PC-9 (cell line): ENCODE measurements around the gene TEX26. TPM values are rescaled to one million over a fixed set of nuclear protein-coding genes. Genes with fewer than 3 reads are reported as not detected.

Experiments
- BruUV-seq: library from RNA; stranded (reverse); fragments of 400-500 nt; replicated peaks from 2 replicates; lab custom pipeline; 2021; lab: Mats Ljungman, UMichigan
- CTCF ChIA-PET: fragments of 300-600 bp; sonication (Branson Sonifier 250); formaldehyde crosslinking; loops from one replicate; lab custom pipeline; 2022; ENCODE audit warnings: antibody characterized with exemption; lab: Charles Lee
- POLR2A ChIA-PET: fragments of 300-600 bp; sonication (Branson Sonifier 250); formaldehyde crosslinking; loops from one replicate; lab custom pipeline; 2022; ENCODE audit warnings: antibody characterized with exemption; ENCODE audit not compliant: unreplicated experiment; lab: Charles Lee
- DNase-seq, 2 experiments: peaks; one replicate each; pipeline versions ENCODE4 v3.0.0 to v3.0.0-alpha.2; 2015 to 2022; ENCODE audit warnings: mixed read lengths in 1 of 2
- H2AFZ ChIP-seq: fragments of 200-600 bp; sonication (generic); 2 replicates; pipeline ENCODE4 v1.8.1; 2017; ENCODE audit warnings: antibody characterized with exemption
- H3F3A ChIP-seq: fragments of 200-600 bp; sonication (generic); 2 replicates; pipeline ENCODE4 v1.8.1; 2017; ENCODE audit warnings: antibody characterized with exemption, mild to moderate bottlenecking, low read depth; ENCODE audit not compliant: insufficient read depth
- H3K27ac ChIP-seq: fragments of 200-600 bp; sonication (generic); 2 replicates; pipeline ENCODE4 v1.6.1; 2016; ENCODE audit warnings: mixed run types
- H3K27me3 ChIP-seq: fragments of 200-600 bp; sonication (generic); 2 replicates; pipeline ENCODE4 v1.6.1; 2016; ENCODE audit warnings: low read depth, mixed run types; ENCODE audit not compliant: insufficient read depth
- H3K36me3 ChIP-seq: fragments of 200-600 bp; sonication (generic); 2 replicates; pipeline ENCODE4 v1.6.1; 2016; ENCODE audit warnings: low read depth, mixed run types
- H3K4me1 ChIP-seq: fragments of 200-600 bp; sonication (generic); replicated peaks from 2 replicates; pipeline ENCODE4 v1.6.1; 2016; ENCODE audit warnings: mixed run types; ENCODE audit not compliant: insufficient read depth
- H3K4me2 ChIP-seq: fragments of 200-600 bp; sonication (generic); 2 replicates; pipeline ENCODE4 v1.6.1; 2017; ENCODE audit warnings: mixed run types
- H3K4me3 ChIP-seq: fragments of 200-600 bp; sonication (generic); 2 replicates; pipeline ENCODE4 v1.6.1; 2016; ENCODE audit warnings: mixed run types
- H3K79me2 ChIP-seq: fragments of 200-600 bp; sonication (generic); 2 replicates; pipeline ENCODE4 v1.6.1; 2017; ENCODE audit warnings: low read depth, mixed run types
- H3K9me2 ChIP-seq: fragments of 200-600 bp; sonication (generic); 2 replicates; pipeline ENCODE4 v1.8.1; 2017; ENCODE audit warnings: mild to moderate bottlenecking; ENCODE audit not compliant: insufficient read depth
- H3K9me3 ChIP-seq: fragments of 200-600 bp; sonication (generic); 2 replicates; pipeline ENCODE4 v1.8.1; 2016; ENCODE audit warnings: low read depth; ENCODE audit not compliant: insufficient read depth
- H4K20me1 ChIP-seq: fragments of 200-600 bp; sonication (generic); 2 replicates; pipeline ENCODE4 v1.8.1; 2017; ENCODE audit not compliant: insufficient read depth
- CTCF ChIP-seq: fragments of 200-600 bp; sonication (generic); conservative IDR thresholded peaks from 2 replicates; pipeline ENCODE4 v1.6.1; 2017; ENCODE audit warnings: mixed run types, antibody characterized with exemption, mild to moderate bottlenecking, moderate library complexity
- EZH2 ChIP-seq: fragments of 200-600 bp; sonication (generic); IDR thresholded peaks from 2 replicates; pipeline ENCODE4 v1.8.0; 2017; ENCODE audit warnings: antibody characterized with exemption, low read depth
- intact Hi-C: fragments of 100-400 bp; cut with micrococcal nuclease; formaldehyde crosslinking; loops from one replicate; pipeline ENCODE4 v1.10.0; 2022; ENCODE audit not compliant: unreplicated experiment
- total RNA-seq: library from RNA; stranded (reverse); gene quantifications from 2 replicates; pipeline ENCODE4 v1.2.3, GENCODE V29; 2021

TEX26 gene
- total RNA-seq, 1 experiment from 2014 or later = not detected

- H3K9me2 ChIP-seq = no peaks in the 10 kb centered on the region
- H3F3A ChIP-seq = no peaks in the 10 kb centered on the region
- H3K36me3 ChIP-seq = no peaks in the 10 kb centered on the region
- ChIA-PET POLR2A (no interaction called here), CTCF (no interaction called here)
- no peak overlapping the region for H3K27ac ChIP-seq
- intact Hi-C loops = no loop called here
- BruUV-seq = no TSS peak
- H3K4me1 ChIP-seq = no peaks in the 10 kb centered on the region
- DNase-seq = no peak
- peaks cover 14% of the 10 kb centered on the region; the same call in 1 of the 2 replicates for H3K27me3 ChIP-seq
- H3K9me3 ChIP-seq = no peaks in the 10 kb centered on the region
- H2AFZ ChIP-seq = no peak overlapping the region
- TF ChIP-seq EZH2 = no peak
- no peak for TF ChIP-seq CTCF
- H4K20me1 ChIP-seq = no peaks in the 10 kb centered on the region
- no peak overlapping the region for H3K4me3 ChIP-seq
- no peak overlapping the region for H3K4me2 ChIP-seq
- no peaks in the 10 kb centered on the region for H3K79me2 ChIP-seq
These were observed 66.0 kb downstream of the TEX26 start for GRCh38 chr13:30998136-30999088.

GRCh38 chr13:31000889-31001288, 68.4 kb downstream of the TEX26 start:
- intact Hi-C loops = no loop called here
- DNase-seq = no peak
- ChIA-PET CTCF (no interaction called here), POLR2A (no interaction called here)
- TF ChIP-seq CTCF = no peak
- no peak for TF ChIP-seq EZH2
- Histone ChIP-seq H3F3A (no peaks in the 10 kb centered on the region), H3K27me3 (peaks cover 14% of the 10 kb centered on the region; the same call in 1 of the 2 replicates), H3K4me2 (no peak overlapping the region), H3K79me2 (no peaks in the 10 kb centered on the region), H4K20me1 (no peaks in the 10 kb centered on the region), H3K4me3 (no peak overlapping the region), H2AFZ (no peak overlapping the region), H3K27ac (no peak overlapping the region), H3K9me3 (no peaks in the 10 kb centered on the region), H3K4me1 (no peaks in the 10 kb centered on the region), H3K36me3 (no peaks in the 10 kb centered on the region), H3K9me2 (no peaks in the 10 kb centered on the region)
- no TSS peak for BruUV-seq

- H3K4me1 ChIP-seq = no peaks in the 10 kb centered on the region
- no peaks in the 10 kb centered on the region for H4K20me1 ChIP-seq
- H2AFZ ChIP-seq = no peak overlapping the region
- TF ChIP-seq EZH2 = no peak
- TF ChIP-seq CTCF = no peak
- H3K79me2 ChIP-seq = no peaks in the 10 kb centered on the region
- H3K4me3 ChIP-seq = no peak overlapping the region
- H3K4me2 ChIP-seq = no peak overlapping the region
- H3K9me2 ChIP-seq = no peaks in the 10 kb centered on the region
- intact Hi-C loops = no loop called here
- H3K27me3 ChIP-seq = peaks cover 14% of the 10 kb centered on the region; the same call in 1 of the 2 replicates
- POLR2A ChIA-PET = no interaction called here
- no peaks in the 10 kb centered on the region for H3F3A ChIP-seq
- H3K36me3 ChIP-seq = no peaks in the 10 kb centered on the region
- CTCF ChIA-PET = interaction anchor here (0.6 kb wide), 1 partner anchor 1763 kb away, joined by 3 read pairs; no protein-coding TSS in a partner anchor
- no peak overlapping the region for H3K27ac ChIP-seq
- H3K9me3 ChIP-seq = no peaks in the 10 kb centered on the region
- BruUV-seq = no TSS peak
- no peak for DNase-seq
These were observed 69.2 kb downstream of the TEX26 start for GRCh38 chr13:31001647-31002046.
